ENCODE data around the gene KLK15. TPM values are rescaled to one million over a fixed set of nuclear protein-coding genes. Genes with fewer than 3 reads are reported as not detected.
"Not testable (repeated sequence)": the region's sequence is repeated elsewhere in the genome, so short reads cannot be mapped to it uniquely, and the experiment has no call there.

KLK15 gene
- total RNA-seq, 1 donor from 2014 or later, result not detected

- DNase-seq, result no peak
Measured at GRCh38 chr19:50820086-50820485, 13.3 kb downstream of the KLK15 start.

GRCh38 chr19:50819636-50820035 lies 13.7 kb downstream of the KLK15 start:
- DNase-seq, result no peak

GRCh38 chr19:50818859-50819472 lies 14.4 kb downstream of the KLK15 start:
- no peak for DNase-seq

GRCh38 chr19:50817941-50818858 lies 15.2 kb downstream of the KLK15 start:
- peak; percentile 13 for DNase-seq

- DNase-seq, result no peak
Measured at GRCh38 chr19:50815439-50815838, 17.9 kb downstream of the KLK15 start.

GRCh38 chr19:50814883-50815282 lies 18.5 kb downstream of the KLK15 start:
- DNase-seq, result no peak

GRCh38 chr19:50812474-50812873 lies 20.9 kb downstream of the KLK15 start:
- no peak for DNase-seq

- DNase-seq, result not testable (repeated sequence)
Measured at GRCh38 chr19:50811622-50812238, 21.6 kb downstream of the KLK15 start.

- no peak for DNase-seq
Measured at GRCh38 chr19:50808856-50809255, 24.5 kb downstream of the KLK15 start.

GRCh38 chr19:50804420-50805272 lies 28.7 kb downstream of the KLK15 start:
- peak; percentile 99 for DNase-seq

GRCh38 chr19:50803633-50804419 lies 29.5 kb downstream of the KLK15 start:
- DNase-seq, result peak; percentile 39

GRCh38 chr19:50801107-50801506 lies 32.3 kb downstream of the KLK15 start:
- DNase-seq, result no peak

- DNase-seq, result no peak
Measured at GRCh38 chr19:50799547-50799851, 33.9 kb downstream of the KLK15 start.

GRCh38 chr19:50798659-50799546 lies 34.5 kb downstream of the KLK15 start:
- no peak for DNase-seq

- no peak for DNase-seq
Measured at GRCh38 chr19:50797781-50798658, 35.4 kb downstream of the KLK15 start.

GRCh38 chr19:50797429-50797780 lies 36.0 kb downstream of the KLK15 start:
- DNase-seq, result no peak

GRCh38 chr19:50796634-50797428 lies 36.5 kb downstream of the KLK15 start:
- no peak for DNase-seq

GRCh38 chr19:50796128-50796633 lies 37.2 kb downstream of the KLK15 start:
- no peak for DNase-seq

- no peak for DNase-seq
Measured at GRCh38 chr19:50795664-50796073, 37.7 kb downstream of the KLK15 start.
